Measurements from ENCODE around the gene CFAP61. TPM values are rescaled to one million over a fixed set of nuclear protein-coding genes. Genes with fewer than 3 reads are reported as not detected.

CFAP61 gene
- total RNA-seq, 6 donors from 2014 or later, result 0.37 to 14.3 (median 6.1) TPM

- Histone ChIP-seq H3K9me3 (no peaks in the 10 kb centered on the region), H3K27me3 (no peaks in the 10 kb centered on the region), H3K36me3 (no peaks in the 10 kb centered on the region), H3K4me1 (peaks cover 0 to 3% (median 0%) of the 10 kb centered on the region in 4 donors), H3K4me3 (no peak overlapping the region), H3K27ac (no peak overlapping the region)
- TF ChIP-seq EP300 (IDR thresholded peaks at IDR 0.05), result no peak
- TF ChIP-seq POLR2A (IDR thresholded peaks at IDR 0.05), result no peak
- no peak for TF ChIP-seq POLR2AphosphoS5 (IDR thresholded peaks at IDR 0.05)
- no peak for TF ChIP-seq CTCF (IDR thresholded peaks at IDR 0.05)
- ATAC-seq (ENCODE audit: low FRiP score in 2 of 2), result no peak
- DNase-seq, result no peak
- WGBS, 2 donors, result 45 to 62% methylated on average over 2 of the region's 2 CpGs
Observed at GRCh38 chr20:20204256-20204655, 151.9 kb downstream of the CFAP61 start.

GRCh38 chr20:20205141-20205861 is 153.0 kb downstream of the CFAP61 start:
- DNase-seq (no peak), ATAC-seq (ENCODE audit: low FRiP score in 2 of 2) (no peak)
- H3K36me3 ChIP-seq, result no peaks in the 10 kb centered on the region
- H3K9me3 ChIP-seq, result no peaks in the 10 kb centered on the region
- 63 to 74% methylated on average over 2 of the region's 2 CpGs for WGBS, 2 donors
- H3K4me3 ChIP-seq, result no peak overlapping the region
- TF ChIP-seq EP300 (IDR thresholded peaks at IDR 0.05) (no peak), POLR2A (IDR thresholded peaks at IDR 0.05) (no peak), POLR2AphosphoS5 (IDR thresholded peaks at IDR 0.05) (no peak), CTCF (IDR thresholded peaks at IDR 0.05) (no peak)
- no peaks in the 10 kb centered on the region for H3K4me1 ChIP-seq
- H3K27me3 ChIP-seq, result no peaks in the 10 kb centered on the region
- H3K27ac ChIP-seq, result no peak overlapping the region

GRCh38 chr20:20205862-20206236 is 153.5 kb downstream of the CFAP61 start:
- no peak overlapping the region for H3K4me3 ChIP-seq
- H3K9me3 ChIP-seq, result no peaks in the 10 kb centered on the region
- 75 to 91% methylated on average over 1 of the region's 1 CpG for WGBS, 2 donors
- DNase-seq (no peak), ATAC-seq (ENCODE audit: low FRiP score in 2 of 2) (no peak)
- no peaks in the 10 kb centered on the region for H3K27me3 ChIP-seq
- no peak overlapping the region for H3K27ac ChIP-seq
- no peak for TF ChIP-seq POLR2AphosphoS5 (IDR thresholded peaks at IDR 0.05)
- no peaks in the 10 kb centered on the region for H3K4me1 ChIP-seq
- H3K36me3 ChIP-seq, result no peaks in the 10 kb centered on the region

GRCh38 chr20:20206788-20207187 is 154.5 kb downstream of the CFAP61 start:
- WGBS, 2 donors, result 47 to 72% methylated on average over 1 of the region's 1 CpG
- no peak overlapping the region for H3K4me3 ChIP-seq
- no peak for ATAC-seq (ENCODE audit: low FRiP score in 2 of 2)

GRCh38 chr20:20207291-20207690 is 155.0 kb downstream of the CFAP61 start:
- no peak overlapping the region for H3K27ac ChIP-seq
- TF ChIP-seq CTCF (IDR thresholded peaks at IDR 0.05) (no peak), POLR2A (IDR thresholded peaks at IDR 0.05) (no peak), POLR2AphosphoS5 (IDR thresholded peaks at IDR 0.05) (no peak), EP300 (IDR thresholded peaks at IDR 0.05) (no peak)
- WGBS, 2 donors, result 8 to 32% methylated on average over 5 to 6 of the region's 6 CpGs
- DNase-seq, result no peak
- H3K4me3 ChIP-seq, result no peak overlapping the region
- H3K4me1 ChIP-seq, result no peaks in the 10 kb centered on the region
- no peaks in the 10 kb centered on the region for H3K9me3 ChIP-seq
- H3K36me3 ChIP-seq, result no peaks in the 10 kb centered on the region
- no peaks in the 10 kb centered on the region for H3K27me3 ChIP-seq
- no peak for ATAC-seq (ENCODE audit: low FRiP score in 2 of 2)

More at GRCh38 chr20:20206788-20207187, 154.5 kb downstream of the CFAP61 start:
- H3K36me3 ChIP-seq, result no peaks in the 10 kb centered on the region
- TF ChIP-seq EP300 (IDR thresholded peaks at IDR 0.05) (no peak), POLR2A (IDR thresholded peaks at IDR 0.05) (no peak), POLR2AphosphoS5 (IDR thresholded peaks at IDR 0.05) (no peak), CTCF (IDR thresholded peaks at IDR 0.05) (no peak)
- no peaks in the 10 kb centered on the region for H3K9me3 ChIP-seq
- H3K4me1 ChIP-seq, result no peaks in the 10 kb centered on the region
- no peak overlapping the region for H3K27ac ChIP-seq
- no peaks in the 10 kb centered on the region for H3K27me3 ChIP-seq
- no peak for DNase-seq
